ENCODE data around the gene FAM193B.

GRCh38 chr5:177509991-177510566 lies 44.3 kb downstream of the FAM193B start:
- TF ChIP-seq GATA2 (IDR thresholded peaks at IDR 0.05; ENCODE audit: low read depth, low read length) (no peak), GATA3 (IDR thresholded peaks at IDR 0.05; ENCODE audit: low read depth, low read length) (no peak)
